Prostate gland (tissue), 2 donors: ENCODE measurements around the gene SDC3.

Experiments
- CTCF ChIP-seq, 4 experiments: fragments of 200-600 bp in 2 of 4; fragments of 450-650 bp in 2 of 4; sonication (generic) in 2 of 4; IDR thresholded peaks; 1 replicate in 3 of 4; 2 replicates in 1 of 4; pipeline ENCODE4 v1.5.1; 2016 to 2019; ENCODE audit warnings: antibody characterized with exemption in 4 of 4, mild to moderate bottlenecking in 2 of 4, moderate library complexity in 2 of 4
- POLR2A ChIP-seq: fragments of 450-650 bp; IDR thresholded peaks from one replicate; pipeline ENCODE4 v1.6.1; 2016; ENCODE audit warnings: antibody characterized with exemption, mild to moderate bottlenecking
- POLR2AphosphoS5 ChIP-seq: sonication (generic); formaldehyde crosslinking; IDR thresholded peaks from one replicate; pipeline ENCODE4 v1.6.1; 2017; ENCODE audit warnings: antibody characterized with exemption

DNA sequence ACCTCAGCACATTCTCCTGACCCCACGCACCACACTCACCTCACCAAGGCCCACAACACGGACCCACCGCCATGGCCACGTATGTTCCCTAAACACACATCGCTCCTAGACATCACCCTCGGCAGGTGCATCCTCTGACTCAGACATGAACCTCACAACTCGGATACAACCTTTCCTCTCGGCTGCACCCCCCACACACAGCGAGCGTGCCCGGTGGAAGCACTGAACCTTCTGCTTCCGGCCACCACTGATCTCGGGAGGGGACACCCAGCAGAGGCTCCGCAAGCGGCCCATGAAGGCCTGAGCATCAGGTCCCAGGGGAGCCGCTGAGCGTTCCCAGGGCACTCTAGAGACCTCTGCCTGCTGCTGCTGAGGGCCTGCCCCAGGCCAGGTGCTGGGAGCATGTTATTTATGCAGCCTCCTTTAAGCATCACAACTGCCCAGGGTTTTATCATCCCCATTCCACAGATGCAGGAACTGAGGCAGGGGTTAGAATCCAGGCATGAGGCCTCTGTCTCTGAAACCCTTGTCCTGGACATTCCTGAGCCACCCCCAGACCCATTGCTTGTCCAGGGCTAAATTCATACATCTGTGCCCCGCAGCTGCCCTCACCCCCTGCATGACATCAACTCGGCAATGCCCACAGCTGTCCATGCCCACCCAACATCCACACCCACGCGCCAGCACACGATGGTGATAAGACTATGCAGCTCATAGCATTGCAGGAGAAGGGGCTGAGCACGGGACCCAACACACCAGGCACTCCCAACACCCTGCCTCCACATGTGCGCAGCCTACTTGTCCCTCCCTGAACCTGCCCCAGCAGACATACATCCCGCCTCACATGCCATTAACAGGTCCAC lies 27.0 kb downstream of the SDC3 start:
- TF ChIP-seq CTCF (IDR thresholded peaks at IDR 0.05) (no peak), POLR2AphosphoS5 (no peak), POLR2A (no peak)
